GM18507 (cell line): ENCODE data around the gene CAMK1D.
"Not testable (repeated sequence)": the region's sequence is repeated elsewhere in the genome, so short reads cannot be mapped to it uniquely, and the experiment has no call there.

Experiments
- DNase-seq: peaks from one replicate; pipeline ENCODE4 v3.0.0; 2011; ENCODE audit warnings: low read depth; ENCODE audit not compliant: insufficient read length; ENCODE audit errors: extremely low spot score
- FAIRE-seq: peaks from 2 replicates; lab custom pipeline; 2011; peaks lifted over from hg19 to GRCh38; lab: Jason Lieb, UNC

The CAMK1D gene

GRCh38 chr10:12348870-12349628 is at the start of gene CAMK1D:
CAMK1D (plus strand) TSS chr10:12349547.
- FAIRE-seq = peak; percentile 71
- DNase-seq = peak; percentile 65

GRCh38 chr10:12301036-12301435 is 48.3 kb upstream of the CAMK1D start:
- not testable (repeated sequence) for FAIRE-seq, DNase-seq

- FAIRE-seq = no peak
- DNase-seq = no peak
These were observed 41.3 kb upstream of the CAMK1D start for GRCh38 chr10:12308057-12308456.

GRCh38 chr10:12308736-12309375 is 40.5 kb upstream of the CAMK1D start:
- no peak for DNase-seq
- no peak for FAIRE-seq

GRCh38 chr10:12309783-12310182 is 39.6 kb upstream of the CAMK1D start:
- FAIRE-seq, DNase-seq: not testable (repeated sequence)

- no peak for FAIRE-seq
- no peak for DNase-seq
These were observed 34.5 kb upstream of the CAMK1D start for GRCh38 chr10:12314836-12315235.

GRCh38 chr10:12319076-12319475 is 30.3 kb upstream of the CAMK1D start:
- DNase-seq = no peak
- no peak for FAIRE-seq

GRCh38 chr10:12320892-12321291 is 28.5 kb upstream of the CAMK1D start:
- DNase-seq (no peak), FAIRE-seq (no peak)

GRCh38 chr10:12321641-12322040 is 27.7 kb upstream of the CAMK1D start:
- DNase-seq (no peak), FAIRE-seq (no peak)

GRCh38 chr10:12322583-12323131 is 26.7 kb upstream of the CAMK1D start:
- DNase-seq (no peak), FAIRE-seq (no peak)

GRCh38 chr10:12324530-12324929 is 24.8 kb upstream of the CAMK1D start:
- DNase-seq = no peak
- no peak for FAIRE-seq

- FAIRE-seq (no peak), DNase-seq (no peak)
These were observed 22.3 kb upstream of the CAMK1D start for GRCh38 chr10:12327074-12327473.

- no peak for DNase-seq
- FAIRE-seq = no peak
These were observed 21.9 kb upstream of the CAMK1D start for GRCh38 chr10:12327476-12327875.

GRCh38 chr10:12328312-12328711 is 21.0 kb upstream of the CAMK1D start:
- FAIRE-seq, DNase-seq: not testable (repeated sequence)

GRCh38 chr10:12332572-12333379 is 16.6 kb upstream of the CAMK1D start:
- FAIRE-seq (no peak), DNase-seq (no peak)

GRCh38 chr10:12333380-12334185 is 15.8 kb upstream of the CAMK1D start:
- FAIRE-seq = peak; percentile 59
- DNase-seq = peak; percentile 39

GRCh38 chr10:12334186-12334530 is 15.2 kb upstream of the CAMK1D start:
- no peak for DNase-seq
- no peak for FAIRE-seq

GRCh38 chr10:12335169-12335568 is 14.2 kb upstream of the CAMK1D start:
- DNase-seq, FAIRE-seq: not testable (repeated sequence)
